Colonic mucosa (tissue), 4 donors: ENCODE results near the gene HECTD4. TPM values are rescaled to one million over a fixed set of nuclear protein-coding genes. Genes with fewer than 3 reads are reported as not detected.

Source experiments
- DNase-seq: peaks from one replicate; pipeline ENCODE4 v3.0.0-alpha.2; 2020
- H3K27ac ChIP-seq: fragments of 200-600 bp; one replicate; pipeline ENCODE4 v1.8.0; 2021
- H3K27me3 ChIP-seq: fragments of 200-600 bp; one replicate; pipeline ENCODE4 v1.8.0; 2021
- H3K36me3 ChIP-seq: fragments of 200-600 bp; one replicate; pipeline ENCODE4 v1.8.0; 2021
- H3K4me1 ChIP-seq: fragments of 200-600 bp; one replicate; pipeline ENCODE4 v1.8.0; 2021; ENCODE audit warnings: mild to moderate bottlenecking
- H3K4me3 ChIP-seq: fragments of 200-600 bp; one replicate; pipeline ENCODE4 v1.8.0; 2021
- H3K9ac ChIP-seq, 2 donors: one replicate each; pipeline ENCODE4 v1.7.0; 2013; ENCODE audit warnings: control low read depth in 2 of 2, low read depth in 2 of 2, low read length in 2 of 2
- H3K9me3 ChIP-seq: fragments of 200-600 bp; one replicate; pipeline ENCODE4 v1.8.0; 2021
- CTCF ChIP-seq: fragments of 200-600 bp; IDR thresholded peaks from one replicate; pipeline ENCODE4 v1.8.0; 2022; ENCODE audit warnings: antibody characterized with exemption, mild to moderate bottlenecking
- intact Hi-C: fragments of 100-400 bp; cut with DNase I; formaldehyde crosslinking; loops from one replicate; pipeline ENCODE4 v1.14.1; 2022
- total RNA-seq, 2 donors: library from RNA; stranded (reverse); fragmentation: NEBNext Ultra II Directional in 1 of 2; extraction: Animal tissue kit (Norgen Biotek cat#: 25700) in 1 of 2; gene quantifications; one replicate each; pipeline ENCODE4 v1.2.1, GENCODE V29; 2021
- donor health status: healthy.
- donor health status: DM: no; HTN: no; CAD: no.
- donor health status: DM: no; HTN: no; CAD: no.

Gene HECTD4
- total RNA-seq, 2 donors from 2014 or later: 39.6 to 41.7 TPM

DNA sequence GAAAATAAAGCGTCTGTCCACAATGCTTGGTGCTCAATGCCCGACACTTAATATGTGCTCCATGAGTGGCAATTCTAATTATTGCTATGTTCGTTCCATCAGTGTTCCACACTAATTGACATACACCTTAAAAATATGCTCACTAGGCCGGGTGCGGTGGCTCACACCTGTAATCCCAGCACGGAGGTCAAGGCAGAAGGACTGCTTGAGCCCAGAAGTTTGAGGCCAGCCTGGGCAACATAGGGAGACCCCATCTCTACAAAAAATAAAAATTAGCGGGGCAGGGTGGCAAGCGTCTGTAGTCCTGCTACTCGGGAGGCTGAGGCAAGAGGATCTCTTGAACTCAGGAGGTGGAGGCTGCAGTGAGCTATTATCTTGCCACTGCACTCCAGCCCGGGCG, 635 bp upstream of the HECTD4 start:
- Histone ChIP-seq H3K9me3 (no peaks in the 10 kb centered on the region), H3K4me3 (peak overlapping the region; percentile 86), H3K27me3 (no peaks in the 10 kb centered on the region), H3K36me3 (no peaks in the 10 kb centered on the region), H3K4me1 (peaks cover 6% of the 10 kb centered on the region), H3K27ac (peak overlapping the region; percentile 74), H3K9ac (peak overlapping the region; percentile 70 to 91)
- intact Hi-C loops: loop anchor here (10.0 kb wide), 1 partner anchor 118 kb away; no protein-coding TSS in a partner anchor
- DNase-seq: peak; percentile 20
- TF ChIP-seq CTCF: no peak

DNA sequence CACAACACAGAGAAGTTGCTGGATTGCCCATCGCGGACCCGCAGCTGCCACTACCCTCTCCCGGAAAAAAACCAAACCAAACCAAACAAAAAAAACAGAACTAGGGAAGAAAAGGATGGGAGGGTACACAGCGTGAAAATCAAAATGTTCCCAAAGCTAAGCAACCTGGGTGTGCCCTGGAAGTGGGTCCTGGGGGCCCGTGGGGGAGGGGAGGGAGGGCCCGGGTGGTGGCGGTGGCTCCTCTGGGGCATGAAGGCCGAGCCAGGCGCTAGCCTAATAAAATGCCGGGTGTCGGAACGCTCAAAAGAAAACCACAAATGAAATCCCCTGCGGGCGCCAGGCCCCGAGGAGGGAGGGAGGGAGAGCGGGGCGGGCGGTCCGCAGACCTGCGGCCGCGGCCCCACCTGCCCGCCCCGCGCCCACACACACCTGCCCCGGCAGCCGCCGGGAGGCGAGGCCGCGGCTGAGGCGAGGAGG, 787 bp downstream of the HECTD4 start:
- no peaks in the 10 kb centered on the region for H3K27me3 ChIP-seq

GRCh38 chr12:112380663-112381405, 1.4 kb downstream of the HECTD4 start:
- Histone ChIP-seq H3K4me1 (peaks cover 6% of the 10 kb centered on the region), H3K9ac (peak overlapping the region; percentile 76 to 91), H3K4me3 (peak overlapping the region; percentile 86), H3K36me3 (no peaks in the 10 kb centered on the region), H3K9me3 (no peaks in the 10 kb centered on the region), H3K27me3 (no peaks in the 10 kb centered on the region), H3K27ac (no peak overlapping the region)
- intact Hi-C loops: loop anchor here (10.0 kb wide), 1 partner anchor 116 kb away; no protein-coding TSS in a partner anchor
- TF ChIP-seq CTCF: no peak
- peak; percentile 30 for DNase-seq

More for the DNA sequence above, 787 bp downstream of the HECTD4 start:
- no peaks in the 10 kb centered on the region for H3K9me3 ChIP-seq
- intact Hi-C loops: loop anchor here (10.0 kb wide), 1 partner anchor 117 kb away; no protein-coding TSS in a partner anchor
- peak; percentile 49 for DNase-seq
- H3K27ac ChIP-seq: peak overlapping the region; percentile 74
- peak overlapping the region; percentile 86 for H3K4me3 ChIP-seq
- no peak for TF ChIP-seq CTCF
- H3K9ac ChIP-seq: peak overlapping the region; percentile 76 to 91
- H3K36me3 ChIP-seq: no peaks in the 10 kb centered on the region
- peaks cover 6% of the 10 kb centered on the region for H3K4me1 ChIP-seq

- DNase-seq: no peak
- no peak for TF ChIP-seq CTCF
- Histone ChIP-seq H3K27ac (no peak overlapping the region), H3K4me1 (peaks cover under 1% of the 10 kb centered on the region), H3K27me3 (no peaks in the 10 kb centered on the region), H3K36me3 (no peaks in the 10 kb centered on the region), H3K9me3 (no peaks in the 10 kb centered on the region), H3K4me3 (no peak overlapping the region), H3K9ac (no peak overlapping the region)
- intact Hi-C loops: no loop called here
Measured at GRCh38 chr12:112375105-112375504, 7.1 kb downstream of the HECTD4 start.

GRCh38 chr12:112374166-112374740, 8.0 kb downstream of the HECTD4 start:
- no peak for DNase-seq
- intact Hi-C loops: no loop called here
- Histone ChIP-seq H3K27me3 (no peaks in the 10 kb centered on the region), H3K36me3 (no peaks in the 10 kb centered on the region), H3K4me1 (no peaks in the 10 kb centered on the region), H3K9ac (no peak overlapping the region), H3K4me3 (no peak overlapping the region), H3K27ac (no peak overlapping the region), H3K9me3 (no peaks in the 10 kb centered on the region)
- TF ChIP-seq CTCF: no peak
